Lower leg skin (tissue), 4 donors: ENCODE measurements around the gene CROT. TPM values are rescaled to one million over a fixed set of nuclear protein-coding genes. Genes with fewer than 3 reads are reported as not detected.

Experiments used
- DNase-seq, 2 donors: peaks; one replicate each; pipeline ENCODE4 v3.0.0-alpha.2; 2019; ENCODE audit warnings: low spot score in 2 of 2
- H3K4me3 ChIP-seq: fragments of 200-600 bp; sonication (generic); 2 replicates; pipeline ENCODE4 v1.5.1; 2017; ENCODE audit warnings: mild to moderate bottlenecking, low read depth; ENCODE audit not compliant: poor library complexity, severe bottlenecking
- POLR2A ChIP-seq, 2 donors: fragments of 450-650 bp; IDR thresholded peaks; one replicate each; pipeline ENCODE4 v1.6.1; 2016 to 2017; ENCODE audit warnings: antibody characterized with exemption in 2 of 2, mild to moderate bottlenecking in 1 of 2, moderate library complexity in 1 of 2
- WGBS, 2 donors: methylation state at CpG; one replicate each; pipeline ENCODE4 v1.1.5; 2018; 5-methylcytosine and 5-hydroxymethylcytosine counted together
- intact Hi-C: fragments of 100-400 bp; cut with DNase I; formaldehyde crosslinking; loops from one replicate; pipeline ENCODE4 v1.15.0; 2023; ENCODE audit warnings: low total_unique reads
- total RNA-seq, 4 donors: library from RNA; depleted of rRNA; stranded (reverse); fragments of >200 nt; gene quantifications; one replicate each; pipeline ENCODE4 v1.1.0, GENCODE V29; 2016
- TF ChIP-seq, protein P1 (sequence below), 3 donors: fragments of 450-650 bp; IDR thresholded peaks; one replicate each; pipeline ENCODE4 v1.5.1; 2016; ENCODE audit warnings: antibody characterized with exemption in 3 of 3, mild to moderate bottlenecking in 3 of 3, moderate library complexity in 2 of 3

The CROT gene
- total RNA-seq, 4 donors from 2014 or later, result 18.9 to 41.3 (median 25.2) TPM

DNA sequence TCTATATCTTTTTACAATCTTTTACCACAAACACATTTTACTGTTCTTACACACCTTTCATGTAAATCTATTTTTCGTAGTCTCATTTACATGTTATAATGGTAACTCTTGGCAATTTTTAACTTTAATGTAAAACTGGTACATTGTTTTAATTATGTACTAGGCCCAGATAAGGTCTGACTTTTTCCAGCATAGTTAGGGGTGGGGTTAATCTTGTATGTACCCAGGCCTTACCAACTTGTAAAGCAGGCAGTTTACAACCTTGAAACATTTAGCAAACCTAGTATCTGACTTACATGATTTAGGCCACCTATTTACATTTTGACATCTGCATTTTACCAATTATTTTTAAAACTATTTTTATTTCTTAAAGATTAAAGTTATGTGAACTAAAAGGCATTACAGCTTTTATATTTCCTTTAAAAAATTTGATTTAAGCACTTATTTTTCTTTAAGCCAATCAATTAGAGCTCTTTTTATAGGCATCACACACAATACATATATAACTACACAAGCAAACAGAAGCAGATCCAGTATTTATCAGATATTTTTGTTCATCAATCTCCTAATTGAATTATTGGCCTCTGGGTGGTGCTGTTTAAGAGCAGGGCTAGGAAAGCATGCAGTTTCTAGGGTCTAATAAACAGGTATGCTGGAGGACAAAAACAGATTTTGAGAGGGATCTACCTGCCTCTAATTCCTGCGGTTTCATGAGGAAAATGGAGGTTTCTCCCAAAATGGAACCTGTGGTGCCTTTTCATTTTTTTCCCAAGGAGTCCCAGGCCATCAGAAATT lies 19.7 kb upstream of the CROT start:
- no peak overlapping the region for H3K4me3 ChIP-seq
- WGBS, 2 donors, result 91 to 99% methylated on average over 2 of the region's 2 CpGs
- no peak for TF ChIP-seq POLR2A (IDR thresholded peaks at IDR 0.05)
- TF ChIP-seq, protein P1, sequence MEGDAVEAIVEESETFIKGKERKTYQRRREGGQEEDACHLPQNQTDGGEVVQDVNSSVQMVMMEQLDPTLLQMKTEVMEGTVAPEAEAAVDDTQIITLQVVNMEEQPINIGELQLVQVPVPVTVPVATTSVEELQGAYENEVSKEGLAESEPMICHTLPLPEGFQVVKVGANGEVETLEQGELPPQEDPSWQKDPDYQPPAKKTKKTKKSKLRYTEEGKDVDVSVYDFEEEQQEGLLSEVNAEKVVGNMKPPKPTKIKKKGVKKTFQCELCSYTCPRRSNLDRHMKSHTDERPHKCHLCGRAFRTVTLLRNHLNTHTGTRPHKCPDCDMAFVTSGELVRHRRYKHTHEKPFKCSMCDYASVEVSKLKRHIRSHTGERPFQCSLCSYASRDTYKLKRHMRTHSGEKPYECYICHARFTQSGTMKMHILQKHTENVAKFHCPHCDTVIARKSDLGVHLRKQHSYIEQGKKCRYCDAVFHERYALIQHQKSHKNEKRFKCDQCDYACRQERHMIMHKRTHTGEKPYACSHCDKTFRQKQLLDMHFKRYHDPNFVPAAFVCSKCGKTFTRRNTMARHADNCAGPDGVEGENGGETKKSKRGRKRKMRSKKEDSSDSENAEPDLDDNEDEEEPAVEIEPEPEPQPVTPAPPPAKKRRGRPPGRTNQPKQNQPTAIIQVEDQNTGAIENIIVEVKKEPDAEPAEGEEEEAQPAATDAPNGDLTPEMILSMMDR (IDR thresholded peaks at IDR 0.05), result no peak
- intact Hi-C loops, result no loop called here
- no peak for DNase-seq

DNA sequence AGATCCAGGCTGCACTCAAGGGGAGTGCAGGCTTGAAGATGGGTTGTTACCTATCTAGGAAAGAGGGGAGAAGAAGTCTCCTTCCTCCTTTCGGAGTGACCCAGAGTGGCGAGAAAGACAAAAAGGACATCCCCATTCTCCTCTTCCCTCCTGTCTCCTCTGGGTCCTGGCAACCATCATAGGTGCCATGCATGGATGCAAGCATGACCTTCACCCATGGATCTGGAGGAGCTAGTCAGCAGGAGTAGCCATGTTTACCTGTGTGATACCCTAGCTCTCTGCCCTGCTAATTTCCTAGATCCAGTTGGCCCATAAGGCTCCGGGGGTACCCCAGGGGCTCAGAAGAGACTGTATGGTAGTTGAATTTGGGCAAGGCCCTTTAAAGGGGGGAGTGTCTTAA lies 17.2 kb upstream of the CROT start:
- no peak for DNase-seq
- intact Hi-C loops, result no loop called here
- no peak for TF ChIP-seq POLR2A (IDR thresholded peaks at IDR 0.05)
- TF ChIP-seq, protein P1 (IDR thresholded peaks at IDR 0.05), result no peak

DNA sequence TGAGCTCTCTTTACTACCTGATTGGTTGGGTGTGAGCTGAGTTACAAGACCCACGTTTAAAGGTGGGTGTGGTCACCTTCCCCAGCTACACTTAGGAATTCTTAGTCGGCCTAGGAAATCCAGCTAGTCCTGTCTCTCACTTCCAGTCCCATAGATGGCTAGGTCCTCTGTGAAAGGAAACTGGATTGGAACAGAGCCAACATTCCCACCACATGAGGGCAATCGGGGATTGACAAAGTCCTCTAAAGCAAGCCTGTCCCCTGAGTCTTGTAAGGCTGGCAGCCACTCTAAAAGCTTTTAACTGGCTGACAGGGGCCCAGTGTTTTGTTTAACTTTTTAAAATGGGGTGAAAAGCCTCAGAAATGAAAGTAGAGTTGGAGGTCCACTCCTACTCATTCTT lies 15.1 kb upstream of the CROT start:
- TF ChIP-seq POLR2A (IDR thresholded peaks at IDR 0.05), result no peak
- TF ChIP-seq, protein P1 (IDR thresholded peaks at IDR 0.05), result no peak
- intact Hi-C loops, result no loop called here
- 67 to 71% methylated on average over 3 of the region's 3 CpGs for WGBS, 2 donors
- no peak for DNase-seq
- H3K4me3 ChIP-seq, result no peak overlapping the region

More for the DNA sequence above, 17.2 kb upstream of the CROT start:
- H3K4me3 ChIP-seq, result no peak overlapping the region
- 98% methylated on average over 3 of the region's 3 CpGs for WGBS, 2 donors

DNA sequence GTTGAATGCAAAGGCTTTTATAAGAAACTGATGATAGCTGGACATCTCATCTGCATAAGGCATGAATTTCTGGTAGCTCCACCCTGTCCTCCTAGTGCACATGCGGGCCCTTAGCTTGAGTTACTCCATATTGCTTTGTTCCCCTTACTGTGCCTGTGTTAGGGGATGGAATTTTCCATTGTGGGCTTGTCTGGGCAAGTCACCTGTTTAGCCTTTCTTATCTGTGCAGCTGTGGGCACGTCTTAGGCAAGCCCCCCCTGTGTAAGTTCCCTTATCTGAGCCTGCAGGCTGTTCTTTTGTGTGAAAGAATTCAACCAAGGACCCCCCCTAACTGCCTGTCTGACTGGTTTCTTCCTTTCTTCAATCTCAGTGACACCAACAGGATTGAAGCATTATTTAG lies 14.5 kb upstream of the CROT start:
- 57 to 63% methylated on average over 2 of the region's 2 CpGs for WGBS, 2 donors
- intact Hi-C loops, result no loop called here
- no peak for DNase-seq
- TF ChIP-seq, protein P1 (IDR thresholded peaks at IDR 0.05), result no peak
- TF ChIP-seq POLR2A (IDR thresholded peaks at IDR 0.05), result no peak
- no peak overlapping the region for H3K4me3 ChIP-seq

DNA sequence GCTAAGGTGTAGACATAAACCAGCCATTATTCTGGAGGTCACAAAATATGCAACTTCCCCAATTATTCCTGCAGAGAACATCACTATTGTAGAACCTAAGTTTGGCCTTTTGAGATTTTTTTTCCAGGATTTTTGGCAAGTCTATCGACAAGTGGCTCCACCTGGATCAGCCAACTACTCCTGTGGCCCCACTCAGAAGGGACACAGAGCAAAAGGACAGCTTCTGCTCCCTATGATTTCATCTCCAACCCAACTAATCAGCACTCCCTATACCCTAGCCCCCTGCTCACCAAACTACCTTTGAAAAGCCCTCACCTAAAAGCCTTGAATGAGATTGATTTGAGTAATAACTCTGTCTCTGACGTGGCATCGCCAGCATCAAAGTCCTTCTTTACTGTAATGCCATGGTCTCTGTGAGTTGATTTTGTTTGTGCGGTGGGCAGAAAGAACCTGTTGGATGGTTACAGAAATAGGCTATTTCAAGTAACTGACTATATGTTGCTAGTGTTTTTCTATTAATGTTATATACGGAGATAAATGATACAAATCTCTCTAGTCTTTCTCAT lies 13.7 kb upstream of the CROT start:
- WGBS, 2 donors, result 95 to 96% methylated on average over 5 of the region's 5 CpGs
- intact Hi-C loops, result no loop called here
- TF ChIP-seq POLR2A (IDR thresholded peaks at IDR 0.05), result no peak
- TF ChIP-seq, protein P1 (IDR thresholded peaks at IDR 0.05), result no peak
- H3K4me3 ChIP-seq, result no peak overlapping the region
- no peak for DNase-seq
